GM18858 (cell line): ENCODE measurements around the gene KISS1.

ENCODE experiments used
- ATAC-seq: cut with Tn5 transposase; IDR thresholded peaks from one replicate; pipeline ENCODE4 v1.9.1; 2021; ENCODE audit not compliant: unreplicated experiment

The KISS1 gene

GRCh38 chr1:204141131-204141530 is 55.2 kb downstream of the KISS1 start:
- ATAC-seq: no peak
